K562 (cell line): ENCODE data around the gene UBAP2. TPM values are rescaled to one million over a fixed set of nuclear protein-coding genes. Genes with fewer than 3 reads are reported as not detected.

Source experiments
- ATAC-seq: fragments of 200-7000 bp; cut with Tn5 transposase; 3 replicates; pipeline ENCODE4 v1.9.1; 2020; ENCODE audit warnings: moderate library complexity
- BruUV-seq: library from RNA; stranded (reverse); fragments of 400-500 nt; replicated peaks from 2 replicates; lab custom pipeline; 2021; lab: Mats Ljungman, UMichigan
- CTCF ChIA-PET: fragments of 300-600 bp; formaldehyde crosslinking; extraction: SDS; loops from one replicate; lab custom pipeline; 2021; ENCODE audit warnings: low intra/inter-chr PET ratio; lab: Yijun Ruan, JAX
- POLR2A ChIA-PET: fragments of 300-600, 350-650 bp; sonication (Branson Sonifier 250); formaldehyde crosslinking; extraction: SDS; loops from one replicate; lab custom pipeline; 2021; ENCODE audit warnings: antibody characterized with exemption, inconsistent platforms; lab: Yijun Ruan, JAX
- DNase-seq, 4 experiments: peaks; one replicate each; pipeline versions ENCODE4 v3.0.0 to v3.0.0-alpha.2; 2011 to 2018; ENCODE audit warnings: low spot score in 3 of 4, mixed read lengths in 3 of 4; ENCODE audit errors: extremely low read depth in 1 of 4
- FAIRE-seq: peaks from 2 replicates; lab custom pipeline; 2011; peaks lifted over from hg19 to GRCh38; lab: Jason Lieb, UNC
- H2AFZ ChIP-seq: 2 replicates; pipeline ENCODE4 v1.6.0; 2011; ENCODE audit warnings: low read depth, low read length, control low read depth, inconsistent platforms
- H3K27ac ChIP-seq: fragments of 200-600 bp; 3 replicates; pipeline ENCODE4 v1.8.0; 2011; ENCODE audit warnings: low read depth, mild to moderate bottlenecking, control low read depth, inconsistent platforms, low read length, moderate library complexity, mixed read lengths; ENCODE audit errors: extremely low read depth
- H3K27me3 ChIP-seq, 2 experiments: fragments of 300-600 bp in 1 of 2; 2 replicates in 1 of 2; 3 replicates in 1 of 2; pipeline versions ENCODE4 v1.6.0 to v1.8.0; 2011; ENCODE audit warnings: inconsistent platforms in 2 of 2, low read length in 2 of 2, mild to moderate bottlenecking in 1 of 2, mixed read lengths in 1 of 2, moderate library complexity in 1 of 2; ENCODE audit not compliant: control insufficient read depth in 2 of 2, insufficient read depth in 2 of 2
- H3K36me3 ChIP-seq: fragments of 300-600 bp; 3 replicates; pipeline ENCODE4 v1.8.0; 2011; ENCODE audit warnings: mild to moderate bottlenecking, low read length, inconsistent platforms; ENCODE audit not compliant: control insufficient read depth, insufficient read depth
- H3K4me1 ChIP-seq, 2 experiments: fragments of 200-600 bp in 1 of 2; replicated peaks in 1 of 2; 2 replicates in 1 of 2; 3 replicates in 1 of 2; pipeline versions ENCODE4 v1.5.1 to v1.8.0; 2011; ENCODE audit warnings: inconsistent platforms in 2 of 2, low read length in 2 of 2, mild to moderate bottlenecking in 1 of 2, mixed read lengths in 1 of 2, moderate library complexity in 1 of 2; ENCODE audit not compliant: control insufficient read depth in 2 of 2, insufficient read depth in 2 of 2
- H3K4me2 ChIP-seq: 2 replicates; pipeline ENCODE4 v1.6.1; 2011; ENCODE audit warnings: low read length, control low read depth, inconsistent platforms, mixed read lengths; ENCODE audit not compliant: insufficient read depth
- H3K4me3 ChIP-seq: fragments of 200-600 bp; sonication (generic), shearing (Covaris generic); 2 replicates; pipeline ENCODE4 v1.5.1; 2016; ENCODE audit warnings: control low read depth, inconsistent platforms
- H3K79me2 ChIP-seq: fragments of 200-600 bp; 3 replicates; pipeline ENCODE4 v1.8.0; 2011; ENCODE audit warnings: low read length, inconsistent platforms; ENCODE audit not compliant: control insufficient read depth, insufficient read depth
- H3K9ac ChIP-seq, 2 experiments: 2 replicates each; pipeline versions ENCODE4 v1.6.0 to v1.6.1; 2011; ENCODE audit warnings: low read depth in 2 of 2, low read length in 2 of 2, control low read depth in 1 of 2, inconsistent platforms in 1 of 2, mild to moderate bottlenecking in 1 of 2, mixed read lengths in 1 of 2; ENCODE audit not compliant: insufficient read depth in 1 of 2
- H3K9me1 ChIP-seq: one replicate; pipeline ENCODE4 v1.6.0; 2011; ENCODE audit warnings: inconsistent platforms, mild to moderate bottlenecking, low read length, moderate library complexity; ENCODE audit not compliant: control insufficient read depth, insufficient read depth
- H3K9me3 ChIP-seq: replicated peaks from 2 replicates; pipeline ENCODE4 v1.5.1; 2011; ENCODE audit warnings: low read depth, low read length, inconsistent platforms; ENCODE audit not compliant: control insufficient read depth, insufficient read depth
- H4K20me1 ChIP-seq: replicated peaks from 2 replicates; pipeline ENCODE4 v1.6.1; 2011; ENCODE audit warnings: low read length, inconsistent platforms, mixed read lengths; ENCODE audit not compliant: control insufficient read depth, insufficient read depth
- BRF2 ChIP-seq: IDR thresholded peaks from 3 replicates; pipeline ENCODE4 v1.6.1; 2011; ENCODE audit warnings: borderline replicate concordance, mild to moderate bottlenecking; ENCODE audit not compliant: insufficient read length, insufficient read depth
- ETS1 ChIP-seq: conservative IDR thresholded peaks from 2 replicates; pipeline ENCODE4 v1.6.1; 2011; ENCODE audit warnings: low read depth, mild to moderate bottlenecking, low read length; ENCODE audit not compliant: control insufficient read depth
- HMG20A ChIP-seq: fragments of 450-650 bp; formaldehyde crosslinking; conservative IDR thresholded peaks from 2 replicates; pipeline ENCODE4 v1.4.0; 2020; ENCODE audit warnings: mild to moderate bottlenecking, mixed read lengths
- IFI16 ChIP-seq: fragments of 250-450 bp; sonication (Bioruptor Pico); IDR thresholded peaks from 2 replicates; pipeline ENCODE4 v2.1.2; 2022; ENCODE audit warnings: mild to moderate bottlenecking, inconsistent platforms
- MIER1 ChIP-seq: fragments of 450-650 bp; IDR thresholded peaks from 2 replicates; pipeline ENCODE4 v1.6.1; 2016; ENCODE audit warnings: antibody characterized with exemption, mild to moderate bottlenecking, low read depth
- RAD21 ChIP-seq, 2 experiments: fragments of 250-450 bp in 1 of 2; fragments of 450-650 bp in 1 of 2; sonication (Bioruptor Pico) in 1 of 2; formaldehyde crosslinking in 1 of 2; IDR thresholded peaks in 1 of 2; conservative IDR thresholded peaks in 1 of 2; 2 replicates each; pipeline versions ENCODE4 v1.4.0 to v1.8.0; 2020 to 2022; ENCODE audit warnings: mild to moderate bottlenecking in 2 of 2, moderate library complexity in 1 of 2
- UBTF ChIP-seq, 2 experiments: IDR thresholded peaks; 2 replicates each; pipeline ENCODE4 v1.6.1; 2012; ENCODE audit warnings: improper control_type of control experiment in 2 of 2, low read depth in 2 of 2, low read length in 2 of 2, borderline replicate concordance in 1 of 2
- ZNF696 ChIP-seq: fragments of 250-450 bp; sonication (Bioruptor Pico); conservative IDR thresholded peaks from 2 replicates; pipeline ENCODE4 v1.4.0; 2020; ENCODE audit warnings: mild to moderate bottlenecking, moderate library complexity
- ZNF764 ChIP-seq: fragments of 250-450 bp; sonication (Bioruptor Pico); IDR thresholded peaks from 2 replicates; pipeline ENCODE4 v1.4.0; 2020; ENCODE audit warnings: low read depth, mild to moderate bottlenecking, moderate library complexity
- WGBS: fragments of 100-300 bp; shearing (Covaris generic); methylation state at CpG from one replicate; pipeline ENCODE4 v1.1.6; 2016; ENCODE audit warnings: low coverage, mixed read lengths; ENCODE audit not compliant: insufficient coverage; ENCODE audit errors: missing lambda C conversion rate; 5-methylcytosine and 5-hydroxymethylcytosine counted together
- in situ Hi-C: fragments of 300-500 bp; cut with MboI; formaldehyde crosslinking; loops from 4 replicates; pipeline ENCODE4 v1.15.0; 2018; ENCODE audit warnings: inconsistent platforms, mixed read lengths
- intact Hi-C: fragments of 100-400 bp; cut with micrococcal nuclease; formaldehyde crosslinking; loops from 2 replicates; pipeline ENCODE4 v1.14.2; 2022
- polyA plus RNA-seq, 8 experiments: library from polyadenylated mRNA; depleted of rRNA in 4 of 8; stranded (reverse) in 5 of 8; unstranded in 3 of 8; fragments of >200 nt; fragmentation: Nextera tagmentation in 2 of 8; fragmentation: Illumina TruSeq in 1 of 8; extraction: Ambion mirVana in 2 of 8; extraction: Trizol in 1 of 8; gene quantifications; 2 replicates each; pipeline versions ENCODE4 v1.2.1 to v1.2.3, GENCODE V29; 2011 to 2014; ENCODE audit warnings: inconsistent platforms in 1 of 8, missing spikeins in 1 of 8
- total RNA-seq, 7 experiments: library from RNA; depleted of rRNA in 6 of 7; stranded (reverse); fragments of >200 nt in 6 of 7; fragmentation: Illumina TruSeq in 2 of 7; extraction: Trizol in 2 of 7; gene quantifications; 2 replicates each; pipeline versions ENCODE4 v1.2.1 to v1.2.3, GENCODE V29; 2011 to 2021; ENCODE audit warnings: low replicate concordance in 1 of 7

Gene UBAP2
- total and polyA plus RNA-seq, 9 of the 15 experiments (the other 6 are each of a cell fraction or from before 2014, with no cell fraction given) = 8.7 to 47.9 (median 18.7) TPM

GRCh38 chr9:33903157-33903780 lies 145.4 kb downstream of the UBAP2 start:
- Histone ChIP-seq H3K27ac (no peak overlapping the region), H3K9me3 (no peaks in the 10 kb centered on the region), H3K4me3 (no peak overlapping the region), H3K4me1 (no peaks in the 10 kb centered on the region), H3K9ac (no peak overlapping the region), H3K27me3 (no peaks in the 10 kb centered on the region), H3K79me2 (peaks cover 22% of the 10 kb centered on the region; the same call in 2 of the 3 replicates), H2AFZ (no peak overlapping the region), H3K36me3 (peaks cover 44% of the 10 kb centered on the region; the same call in 2 of the 3 replicates), H3K9me1 (no peaks in the 10 kb centered on the region), H4K20me1 (no peaks in the 10 kb centered on the region), H3K4me2 (no peak overlapping the region)
- CTCF ChIA-PET = no interaction called here
- 50% methylated on average over 4 of the region's 4 CpGs for WGBS
- no peak for TF ChIP-seq ZNF764 (CRISPR knock-in tag)
- no peak for TF ChIP-seq ETS1
- no peak for TF ChIP-seq UBTF (IDR thresholded peaks at IDR 0.05; ENCODE audit: borderline replicate concordance in 1 of 2, low read depth in 2 of 2, low read length in 2 of 2)
- TF ChIP-seq IFI16 = no peak
- no peak for TF ChIP-seq RAD21 (CRISPR knock-in tag; conservative IDR thresholded peaks at IDR 0.05 in 1 of 2, IDR thresholded peaks at IDR 0.05 in 1 of 2)
- TF ChIP-seq HMG20A (CRISPR knock-in tag) = no peak
- no peak for TF ChIP-seq BRF2
- TF ChIP-seq MIER1 = no peak
- TF ChIP-seq ZNF696 (CRISPR knock-in tag) = no peak
- in situ Hi-C loops = no loop called here
- FAIRE-seq = no peak
- intact Hi-C loops = no loop called here
- no TSS peak for BruUV-seq
- no peak for DNase-seq
- no peak for ATAC-seq
- POLR2A ChIA-PET = no interaction called here
